GM12801 (cell line): ENCODE data around the gene APIP.

Experiments used
- CTCF ChIP-seq: IDR thresholded peaks from one replicate; pipeline ENCODE4 v1.5.1; 2011; ENCODE audit warnings: control low read depth; ENCODE audit not compliant: insufficient read length; ENCODE audit errors: extremely low read depth

Gene APIP

DNA sequence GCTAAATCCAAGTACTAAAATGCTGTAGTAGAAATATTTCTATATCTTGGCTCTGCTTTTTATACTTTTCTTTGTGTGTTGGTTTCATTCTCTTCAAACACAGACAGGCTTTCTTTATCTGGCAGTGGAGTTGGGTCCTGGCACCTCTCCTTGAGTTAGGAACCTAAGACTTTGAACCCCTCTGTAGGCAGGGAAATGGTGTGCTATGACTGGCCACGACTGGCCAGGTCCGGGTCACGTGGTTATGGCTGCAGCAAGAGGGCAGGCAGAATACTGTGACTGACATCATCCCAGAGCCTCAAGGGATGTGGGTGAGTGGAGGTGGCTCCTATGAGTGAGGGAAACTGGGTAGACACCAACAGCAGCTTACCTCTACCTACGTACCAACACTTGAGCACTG lies 42.0 kb downstream of the APIP start:
- TF ChIP-seq CTCF, result no peak

DNA sequence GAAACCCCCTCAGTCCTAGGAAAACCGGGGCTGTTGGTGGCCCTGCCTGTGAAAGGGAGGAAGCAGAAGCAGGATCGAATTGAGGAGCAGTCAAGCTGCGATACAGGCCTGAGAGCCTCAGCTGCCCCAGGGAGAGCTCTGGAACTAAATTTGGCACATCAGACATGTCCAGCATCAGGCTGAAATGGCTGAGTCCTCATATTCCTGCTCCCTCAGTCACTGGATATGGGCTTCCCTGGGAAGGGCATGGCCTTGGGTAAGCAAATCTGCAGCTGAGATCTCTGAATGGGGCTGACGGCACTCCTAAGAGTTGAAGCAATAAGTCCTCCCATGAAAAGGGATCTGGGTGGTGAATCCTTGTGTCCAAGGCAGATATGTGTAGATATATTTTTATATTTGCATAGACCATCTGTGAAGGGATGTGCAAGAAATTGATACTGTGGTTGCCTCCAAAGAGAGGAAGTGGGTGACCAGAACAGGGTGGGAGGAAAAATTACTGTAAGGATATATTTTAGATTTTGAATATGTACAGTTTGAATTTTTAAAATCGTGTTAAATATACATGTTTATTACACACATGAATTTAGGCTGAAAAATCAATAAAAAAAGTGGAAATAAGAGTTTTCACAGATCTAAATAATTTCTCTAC lies 45.5 kb downstream of the APIP start:
- TF ChIP-seq CTCF, result no peak

GRCh38 chr11:34869425-34869824 lies 46.8 kb downstream of the APIP start:
- no peak for TF ChIP-seq CTCF

DNA sequence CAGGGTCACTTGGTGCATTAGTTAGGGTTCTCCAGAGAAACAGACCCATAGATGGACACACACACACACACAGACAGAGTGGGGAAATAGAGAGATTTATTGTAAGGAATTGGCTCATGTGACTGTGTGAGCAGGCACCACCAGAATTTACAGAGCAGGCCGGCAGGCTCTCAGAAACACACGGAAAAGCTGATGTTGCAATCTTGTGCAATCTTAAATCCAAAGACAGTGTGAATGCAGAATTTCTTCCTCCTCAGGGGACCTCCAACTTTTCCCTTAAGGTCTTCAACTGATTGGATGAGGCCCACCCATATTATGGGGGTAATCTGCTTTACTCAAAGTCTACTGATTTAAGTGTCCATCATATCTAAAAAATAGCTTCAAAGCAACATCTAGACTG lies 49.8 kb downstream of the APIP start:
- no peak for TF ChIP-seq CTCF

- no peak for TF ChIP-seq CTCF
Observed at GRCh38 chr11:34865261-34865660, 50.9 kb downstream of the APIP start.

GRCh38 chr11:34864424-34864823 lies 51.8 kb downstream of the APIP start:
- no peak for TF ChIP-seq CTCF

- no peak for TF ChIP-seq CTCF
Observed at GRCh38 chr11:34863048-34863447, 53.1 kb downstream of the APIP start.
